Gastroesophageal sphincter (tissue), 3 donors: ENCODE results near the gene CCDC154.

Source experiments
- EP300 ChIP-seq: sonication (generic); formaldehyde crosslinking; IDR thresholded peaks from one replicate; pipeline ENCODE4 v1.6.1; 2017; ENCODE audit warnings: antibody characterized with exemption, mild to moderate bottlenecking
- POLR2AphosphoS5 ChIP-seq: sonication (generic); formaldehyde crosslinking; IDR thresholded peaks from one replicate; pipeline ENCODE4 v1.6.1; 2017; ENCODE audit warnings: antibody characterized with exemption
- TF ChIP-seq, protein P1 (sequence below), 4 experiments: fragments of 200-600 bp in 2 of 4; fragments of 450-650 bp in 2 of 4; sonication (generic) in 1 of 4; IDR thresholded peaks; one replicate each; pipeline ENCODE4 v1.5.1; 2017 to 2019; ENCODE audit warnings: antibody characterized with exemption in 4 of 4, mild to moderate bottlenecking in 2 of 4, moderate library complexity in 2 of 4

DNA sequence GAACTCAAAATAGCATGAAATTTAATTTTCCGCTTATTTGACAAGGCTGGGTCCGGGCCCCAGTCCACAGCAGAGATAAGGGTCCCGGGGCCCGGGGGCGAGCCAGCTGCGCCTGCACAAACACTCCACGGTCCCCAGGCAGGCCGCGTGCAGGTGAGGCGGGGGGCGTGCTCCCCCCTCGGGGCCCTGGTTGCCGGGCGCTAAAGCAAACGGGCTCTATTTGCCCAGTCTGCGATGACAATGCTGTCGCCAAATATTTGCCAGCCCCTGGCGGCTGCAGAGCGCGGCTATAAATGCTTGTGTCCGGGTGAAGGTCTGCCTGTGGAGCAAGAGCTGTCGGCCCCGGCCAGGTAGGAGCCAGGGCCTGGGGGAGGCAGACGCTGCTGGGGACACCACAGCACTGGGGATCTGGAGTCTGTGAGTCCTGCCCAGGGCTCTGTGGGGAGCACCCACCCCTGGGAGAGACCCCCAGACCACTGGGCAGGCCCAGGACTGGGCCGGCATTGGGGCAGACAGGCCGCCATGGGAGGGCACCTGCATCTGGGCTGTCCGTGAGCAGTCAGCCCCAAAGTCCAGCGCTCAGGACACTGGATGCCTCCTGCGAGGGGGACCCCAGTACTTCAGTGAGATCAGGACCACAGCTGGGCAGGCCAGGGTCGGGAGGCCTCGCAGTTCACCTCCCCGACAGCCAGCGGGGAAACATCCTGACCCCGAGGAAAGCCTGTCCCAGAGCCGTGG is 13.4 kb downstream of the CCDC154 start, which contains the start of gene PERCC1:
- TF ChIP-seq, protein P1, sequence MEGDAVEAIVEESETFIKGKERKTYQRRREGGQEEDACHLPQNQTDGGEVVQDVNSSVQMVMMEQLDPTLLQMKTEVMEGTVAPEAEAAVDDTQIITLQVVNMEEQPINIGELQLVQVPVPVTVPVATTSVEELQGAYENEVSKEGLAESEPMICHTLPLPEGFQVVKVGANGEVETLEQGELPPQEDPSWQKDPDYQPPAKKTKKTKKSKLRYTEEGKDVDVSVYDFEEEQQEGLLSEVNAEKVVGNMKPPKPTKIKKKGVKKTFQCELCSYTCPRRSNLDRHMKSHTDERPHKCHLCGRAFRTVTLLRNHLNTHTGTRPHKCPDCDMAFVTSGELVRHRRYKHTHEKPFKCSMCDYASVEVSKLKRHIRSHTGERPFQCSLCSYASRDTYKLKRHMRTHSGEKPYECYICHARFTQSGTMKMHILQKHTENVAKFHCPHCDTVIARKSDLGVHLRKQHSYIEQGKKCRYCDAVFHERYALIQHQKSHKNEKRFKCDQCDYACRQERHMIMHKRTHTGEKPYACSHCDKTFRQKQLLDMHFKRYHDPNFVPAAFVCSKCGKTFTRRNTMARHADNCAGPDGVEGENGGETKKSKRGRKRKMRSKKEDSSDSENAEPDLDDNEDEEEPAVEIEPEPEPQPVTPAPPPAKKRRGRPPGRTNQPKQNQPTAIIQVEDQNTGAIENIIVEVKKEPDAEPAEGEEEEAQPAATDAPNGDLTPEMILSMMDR (IDR thresholded peaks at IDR 0.05), result no peak
- TF ChIP-seq POLR2AphosphoS5, result no peak
- TF ChIP-seq EP300, result no peak
